ENCODE measurements around the gene MYRIP.

Gene MYRIP

DNA sequence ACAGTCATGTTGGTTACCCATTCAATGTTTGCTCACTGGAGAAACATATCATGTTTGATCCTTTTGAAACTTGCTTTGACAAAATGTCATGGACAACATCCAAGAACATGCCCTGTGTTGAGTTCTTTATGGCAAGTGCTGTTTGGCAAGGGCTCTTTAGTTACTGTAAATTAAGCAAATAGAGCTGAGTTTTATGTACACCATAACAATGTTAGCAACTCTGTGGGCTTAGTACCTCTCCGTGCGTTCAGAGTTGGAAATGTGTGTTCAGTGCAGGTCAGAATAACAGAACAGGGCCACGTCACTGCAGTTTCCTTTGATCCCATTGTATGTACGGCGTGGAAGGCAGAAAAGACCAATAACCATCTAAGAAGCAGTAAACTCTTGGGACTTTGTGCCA lies 132.5 kb downstream of the MYRIP start:
- no peak overlapping the region for H3K4me3 ChIP-seq (ENCODE audit: severe bottlenecking)
- TF ChIP-seq, protein P1, sequence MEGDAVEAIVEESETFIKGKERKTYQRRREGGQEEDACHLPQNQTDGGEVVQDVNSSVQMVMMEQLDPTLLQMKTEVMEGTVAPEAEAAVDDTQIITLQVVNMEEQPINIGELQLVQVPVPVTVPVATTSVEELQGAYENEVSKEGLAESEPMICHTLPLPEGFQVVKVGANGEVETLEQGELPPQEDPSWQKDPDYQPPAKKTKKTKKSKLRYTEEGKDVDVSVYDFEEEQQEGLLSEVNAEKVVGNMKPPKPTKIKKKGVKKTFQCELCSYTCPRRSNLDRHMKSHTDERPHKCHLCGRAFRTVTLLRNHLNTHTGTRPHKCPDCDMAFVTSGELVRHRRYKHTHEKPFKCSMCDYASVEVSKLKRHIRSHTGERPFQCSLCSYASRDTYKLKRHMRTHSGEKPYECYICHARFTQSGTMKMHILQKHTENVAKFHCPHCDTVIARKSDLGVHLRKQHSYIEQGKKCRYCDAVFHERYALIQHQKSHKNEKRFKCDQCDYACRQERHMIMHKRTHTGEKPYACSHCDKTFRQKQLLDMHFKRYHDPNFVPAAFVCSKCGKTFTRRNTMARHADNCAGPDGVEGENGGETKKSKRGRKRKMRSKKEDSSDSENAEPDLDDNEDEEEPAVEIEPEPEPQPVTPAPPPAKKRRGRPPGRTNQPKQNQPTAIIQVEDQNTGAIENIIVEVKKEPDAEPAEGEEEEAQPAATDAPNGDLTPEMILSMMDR (IDR thresholded peaks at IDR 0.05; ENCODE audit: poor library complexity, severe bottlenecking) = no peak
- no peaks in the 10 kb centered on the region for H3K36me3 ChIP-seq (ENCODE audit: low read depth)
- no peaks in the 10 kb centered on the region for H3K4me1 ChIP-seq (ENCODE audit: insufficient read depth, poor library complexity, severe bottlenecking)
- DNase-seq (ENCODE audit: low spot score) = no peak
- H3K27ac ChIP-seq (ENCODE audit: poor library complexity, severe bottlenecking) = no peak overlapping the region
- no peaks in the 10 kb centered on the region for H3K27me3 ChIP-seq (ENCODE audit: insufficient read depth, poor library complexity, severe bottlenecking)
- H3K9me3 ChIP-seq (ENCODE audit: severe bottlenecking) = peaks cover 3% of the 10 kb centered on the region
- ATAC-seq (ENCODE audit: low read depth) = no peak

DNA sequence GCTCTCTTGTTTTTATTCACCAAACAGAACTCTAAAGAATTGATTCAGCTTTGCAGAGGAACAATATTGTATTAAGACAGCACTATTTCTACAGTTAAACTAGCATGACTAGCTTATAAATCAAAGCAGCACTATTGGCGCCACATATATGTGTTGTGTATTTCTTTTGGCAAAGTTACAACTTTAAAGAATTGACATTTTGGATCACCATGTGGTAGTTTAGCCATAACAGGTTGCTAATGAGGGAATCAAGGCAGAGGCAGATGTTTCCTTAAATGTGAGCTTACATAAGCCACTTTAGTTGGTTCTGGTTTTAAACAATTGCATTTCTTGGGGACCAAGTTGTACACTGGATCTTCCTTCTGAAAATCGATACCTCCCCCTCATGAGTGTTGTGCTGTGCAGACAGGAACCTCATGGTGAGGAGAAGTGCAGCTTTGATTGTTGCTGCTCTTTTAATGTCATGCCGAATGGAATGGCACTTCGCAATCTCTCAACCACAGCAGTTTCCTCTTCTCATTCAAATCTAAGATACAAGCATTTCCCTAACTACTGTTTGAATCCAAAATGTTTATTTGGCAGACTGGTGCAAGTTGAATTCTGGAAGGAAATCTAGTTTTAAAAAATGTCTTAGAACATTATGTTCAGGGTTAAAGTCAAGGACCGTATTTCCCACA lies 151.2 kb downstream of the MYRIP start:
- no peaks in the 10 kb centered on the region for H3K27me3 ChIP-seq (ENCODE audit: insufficient read depth, poor library complexity, severe bottlenecking)
- no peaks in the 10 kb centered on the region for H3K4me1 ChIP-seq (ENCODE audit: insufficient read depth, poor library complexity, severe bottlenecking)
- ATAC-seq (ENCODE audit: low read depth) (no peak), DNase-seq (ENCODE audit: low spot score) (no peak)
- TF ChIP-seq, protein P1 (IDR thresholded peaks at IDR 0.05; ENCODE audit: poor library complexity, severe bottlenecking) = no peak
- H3K4me3 ChIP-seq (ENCODE audit: severe bottlenecking) = no peak overlapping the region
- no peaks in the 10 kb centered on the region for H3K9me3 ChIP-seq (ENCODE audit: severe bottlenecking)
- no peaks in the 10 kb centered on the region for H3K36me3 ChIP-seq (ENCODE audit: low read depth)
- H3K27ac ChIP-seq (ENCODE audit: poor library complexity, severe bottlenecking) = no peak overlapping the region

DNA sequence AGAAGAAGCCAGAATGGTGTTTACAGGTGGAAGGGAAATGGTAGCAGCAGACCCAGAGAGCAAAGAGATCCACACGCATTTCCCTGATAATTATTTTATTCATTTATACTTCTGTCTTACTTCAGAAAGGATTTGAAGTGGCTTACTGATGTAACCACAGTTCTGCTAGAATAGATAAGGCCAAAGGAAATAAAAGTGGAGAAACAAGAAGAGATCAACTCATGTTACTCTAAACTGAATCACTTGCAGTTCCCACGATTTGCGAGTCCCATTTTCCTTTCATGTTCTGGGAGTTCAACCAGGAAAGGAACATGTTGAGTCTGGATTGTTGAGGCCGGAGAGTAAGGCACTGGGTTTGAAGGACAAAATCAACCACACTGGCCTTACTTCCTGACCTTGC lies 151.8 kb downstream of the MYRIP start:
- DNase-seq (ENCODE audit: low spot score) = no peak
- no peaks in the 10 kb centered on the region for H3K36me3 ChIP-seq (ENCODE audit: low read depth)

DNA sequence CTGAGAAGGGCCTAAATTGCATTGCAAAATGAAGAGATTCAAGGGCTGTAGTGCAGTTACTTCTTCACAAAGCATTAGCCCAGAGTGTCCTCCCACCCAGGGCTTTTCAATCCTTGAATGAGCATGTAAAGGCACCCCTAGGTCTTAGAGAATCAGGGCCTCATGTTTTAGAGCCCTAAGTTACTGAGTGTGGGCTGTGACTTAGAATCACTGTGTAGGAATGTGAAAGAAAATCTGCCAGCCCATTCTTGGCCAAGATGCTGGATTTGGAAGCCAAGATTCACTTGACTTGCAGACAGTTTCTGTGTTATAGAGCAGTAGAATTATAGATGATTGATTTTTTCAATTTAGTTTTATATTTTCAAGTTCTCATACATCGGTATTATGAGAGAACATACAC lies 153.2 kb downstream of the MYRIP start:
- Histone ChIP-seq H3K9me3 (ENCODE audit: severe bottlenecking) (no peaks in the 10 kb centered on the region), H3K27ac (ENCODE audit: poor library complexity, severe bottlenecking) (no peak overlapping the region), H3K4me1 (ENCODE audit: insufficient read depth, poor library complexity, severe bottlenecking) (no peaks in the 10 kb centered on the region), H3K27me3 (ENCODE audit: insufficient read depth, poor library complexity, severe bottlenecking) (no peaks in the 10 kb centered on the region), H3K36me3 (ENCODE audit: low read depth) (no peaks in the 10 kb centered on the region), H3K4me3 (ENCODE audit: severe bottlenecking) (no peak overlapping the region)
- TF ChIP-seq, protein P1 (IDR thresholded peaks at IDR 0.05; ENCODE audit: poor library complexity, severe bottlenecking) = no peak
- DNase-seq (ENCODE audit: low spot score) = no peak
- no peak for ATAC-seq (ENCODE audit: low read depth)

More for the DNA sequence above, 151.8 kb downstream of the MYRIP start:
- Histone ChIP-seq H3K4me1 (ENCODE audit: insufficient read depth, poor library complexity, severe bottlenecking) (no peaks in the 10 kb centered on the region), H3K27ac (ENCODE audit: poor library complexity, severe bottlenecking) (no peak overlapping the region), H3K9me3 (ENCODE audit: severe bottlenecking) (no peaks in the 10 kb centered on the region), H3K27me3 (ENCODE audit: insufficient read depth, poor library complexity, severe bottlenecking) (no peaks in the 10 kb centered on the region), H3K4me3 (ENCODE audit: severe bottlenecking) (no peak overlapping the region)
- TF ChIP-seq, protein P1 (IDR thresholded peaks at IDR 0.05; ENCODE audit: poor library complexity, severe bottlenecking) = no peak
- ATAC-seq (ENCODE audit: low read depth) = no peak

DNA sequence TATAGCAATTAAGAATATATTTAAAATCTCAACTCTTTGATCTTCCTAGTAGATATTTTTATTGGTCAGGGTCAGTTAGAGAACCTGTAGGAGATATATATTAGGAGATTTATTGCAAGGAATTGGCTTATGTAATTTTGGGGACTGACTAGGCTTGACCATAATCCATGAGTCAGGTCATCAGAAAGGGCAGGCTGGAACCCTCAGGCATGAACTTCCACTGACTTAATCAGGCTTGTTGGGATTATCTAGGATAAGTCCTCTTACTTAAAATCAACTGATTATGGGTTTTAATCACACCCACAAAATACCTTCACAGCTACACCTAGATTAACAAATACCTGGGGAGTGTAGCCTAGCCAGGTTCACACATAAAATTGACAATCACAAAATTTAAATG lies 156.1 kb downstream of the MYRIP start:
- no peaks in the 10 kb centered on the region for H3K9me3 ChIP-seq (ENCODE audit: severe bottlenecking)
- no peaks in the 10 kb centered on the region for H3K27me3 ChIP-seq (ENCODE audit: insufficient read depth, poor library complexity, severe bottlenecking)
- DNase-seq (ENCODE audit: low spot score) = no peak
- no peak for ATAC-seq (ENCODE audit: low read depth)
- TF ChIP-seq, protein P1 (IDR thresholded peaks at IDR 0.05; ENCODE audit: poor library complexity, severe bottlenecking) = no peak
- no peak overlapping the region for H3K27ac ChIP-seq (ENCODE audit: poor library complexity, severe bottlenecking)
- no peaks in the 10 kb centered on the region for H3K4me1 ChIP-seq (ENCODE audit: insufficient read depth, poor library complexity, severe bottlenecking)
- H3K36me3 ChIP-seq (ENCODE audit: low read depth) = no peaks in the 10 kb centered on the region
- no peak overlapping the region for H3K4me3 ChIP-seq (ENCODE audit: severe bottlenecking)
